Activated naive CD4-positive, alpha-beta T cell treated with anti-CD3 and anti-CD28 coated beads for 36 hours (primary cell): ENCODE data around the gene RHEBL1. TPM values are rescaled to one million over a fixed set of nuclear protein-coding genes. Genes with fewer than 3 reads are reported as not detected.

ENCODE experiments used
- CTCF ChIA-PET: fragments of 350-600 bp; sonication (Branson Sonifier 250); formaldehyde crosslinking; loops from one replicate; lab custom pipeline; 2021; ENCODE audit warnings: antibody characterized with exemption; lab: Charles Lee
- DNase-seq: peaks from one replicate; pipeline ENCODE4 v3.0.0-alpha.2; 2020
- H3K27ac Mint-ChIP-seq: one replicate; pipeline ENCODE4 v1.8.0; 2021; ENCODE audit warnings: mild to moderate bottlenecking, mixed read lengths
- H3K27me3 Mint-ChIP-seq: one replicate; pipeline ENCODE4 v1.8.0; 2021; ENCODE audit warnings: low read depth, mixed read lengths
- H3K36me3 Mint-ChIP-seq: one replicate; pipeline ENCODE4 v1.8.0; 2021; ENCODE audit warnings: low read depth, mixed read lengths
- H3K4me1 Mint-ChIP-seq: one replicate; pipeline ENCODE4 v1.8.0; 2021; ENCODE audit warnings: low read depth, mixed read lengths
- H3K4me3 Mint-ChIP-seq: one replicate; pipeline ENCODE4 v1.8.0; 2021; ENCODE audit warnings: mild to moderate bottlenecking, moderate library complexity, mixed read lengths
- H3K9me3 Mint-ChIP-seq: one replicate; pipeline ENCODE4 v1.8.0; 2021; ENCODE audit warnings: mixed read lengths
- intact Hi-C: fragments of 100-400 bp; cut with micrococcal nuclease; formaldehyde crosslinking; loops from one replicate; pipeline ENCODE4 v1.15.1; 2023
- total RNA-seq, 2 experiments: library from RNA; stranded (reverse); gene quantifications; one replicate each; pipeline ENCODE4 v1.2.3, GENCODE V29; 2021

Gene RHEBL1
- total RNA-seq, 2 experiments from 2014 or later = 11.8 to 15.2 TPM

- no peaks in the 10 kb centered on the region for H3K27me3 Mint-ChIP-seq
- CTCF ChIA-PET = interaction anchor here (1.0 to 1.3 kb wide), 4 partner anchors 11 to 34 kb away, joined by 3 to 4 read pairs (median 3); no protein-coding TSS in a partner anchor
- DNase-seq = no peak
- no peak overlapping the region for H3K4me3 Mint-ChIP-seq
- no peak overlapping the region for H3K27ac Mint-ChIP-seq
- H3K4me1 Mint-ChIP-seq = no peaks in the 10 kb centered on the region
- intact Hi-C loops = no loop called here
- H3K36me3 Mint-ChIP-seq = peaks cover 29% of the 10 kb centered on the region
- no peaks in the 10 kb centered on the region for H3K9me3 Mint-ChIP-seq
Observed at GRCh38 chr12:49031573-49032161, 38.1 kb downstream of the RHEBL1 start.

DNA sequence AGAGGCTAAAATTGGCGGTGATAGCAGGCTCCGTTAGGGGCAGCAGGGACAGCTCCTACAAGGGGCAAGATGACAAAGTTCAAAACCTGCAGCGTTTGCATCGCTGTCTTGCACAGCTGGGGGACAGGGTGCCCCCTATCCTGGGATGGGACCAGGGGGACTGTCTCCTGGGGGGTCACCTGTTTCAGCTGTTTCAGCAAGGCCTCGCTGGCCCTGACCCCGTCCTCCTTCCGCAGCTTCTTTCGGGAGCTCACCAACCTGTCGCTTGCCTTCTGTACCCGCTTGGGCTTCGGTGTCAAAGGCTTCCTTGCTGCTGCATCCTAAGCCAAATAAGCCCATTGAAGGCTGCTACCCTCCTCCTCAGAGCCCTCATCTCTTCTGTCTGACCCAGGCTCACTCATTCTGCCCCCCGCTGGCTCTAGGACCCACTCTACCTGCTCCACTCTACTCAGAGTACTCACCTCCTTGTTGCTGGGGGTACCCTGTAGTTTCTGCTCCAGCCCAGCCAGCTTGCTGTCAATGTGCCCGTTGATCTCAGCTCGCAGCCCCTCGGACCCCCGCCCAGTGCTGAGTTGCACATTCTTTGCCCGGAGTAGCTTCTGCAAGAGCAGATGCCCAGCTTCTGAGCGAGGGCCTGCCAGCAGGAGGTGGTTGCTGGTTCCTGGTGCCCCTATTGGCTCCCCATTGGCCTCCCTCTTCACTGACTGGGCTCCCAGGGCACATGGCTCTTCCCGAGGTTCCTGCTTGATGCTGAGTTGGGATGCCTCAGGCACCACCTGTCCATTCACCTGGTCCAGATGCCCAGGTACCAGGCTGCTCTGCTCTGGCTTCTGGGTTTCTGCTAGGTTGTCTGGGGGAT lies 38.8 kb downstream of the RHEBL1 start:
- Mint-ChIP-seq H3K36me3 (peaks cover 29% of the 10 kb centered on the region), H3K9me3 (no peaks in the 10 kb centered on the region), H3K27me3 (no peaks in the 10 kb centered on the region), H3K4me3 (no peak overlapping the region), H3K27ac (no peak overlapping the region), H3K4me1 (no peaks in the 10 kb centered on the region)
- intact Hi-C loops = no loop called here
- CTCF ChIA-PET = interaction anchor here (1.0 to 1.3 kb wide), 5 partner anchors 11 to 99 kb away, joined by 3 read pairs; no protein-coding TSS in a partner anchor
- no peak for DNase-seq

DNA sequence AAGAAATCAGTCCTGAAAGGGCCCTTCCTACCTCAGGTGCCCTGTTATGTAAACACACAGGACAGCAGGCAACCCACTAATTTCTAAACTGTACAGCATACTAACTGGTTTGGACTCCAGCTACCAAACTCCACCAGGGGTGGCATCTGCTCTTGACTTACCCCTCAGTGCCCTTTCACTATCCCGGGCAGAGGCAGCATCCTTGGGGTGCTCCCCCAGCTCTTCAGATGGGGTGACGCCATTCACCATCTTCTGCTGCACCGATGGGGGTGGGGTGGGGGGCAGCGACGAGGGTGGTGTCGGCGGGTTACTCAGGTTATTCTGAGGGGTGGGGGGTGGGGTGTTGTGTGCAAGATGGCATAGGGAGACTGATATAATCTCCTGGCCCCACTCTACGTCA lies 39.7 kb downstream of the RHEBL1 start:
- Mint-ChIP-seq H3K4me1 (no peaks in the 10 kb centered on the region), H3K27me3 (no peaks in the 10 kb centered on the region), H3K9me3 (no peaks in the 10 kb centered on the region), H3K27ac (no peak overlapping the region), H3K4me3 (no peak overlapping the region), H3K36me3 (peaks cover 31% of the 10 kb centered on the region)
- intact Hi-C loops = no loop called here
- CTCF ChIA-PET = interaction anchor here (0.6 to 1.3 kb wide), 5 partner anchors 11 to 100 kb away, joined by 3 to 9 read pairs (median 3); no protein-coding TSS in a partner anchor
- DNase-seq = no peak

- H3K36me3 Mint-ChIP-seq = peaks cover 33% of the 10 kb centered on the region
- no peaks in the 10 kb centered on the region for H3K27me3 Mint-ChIP-seq
- no peaks in the 10 kb centered on the region for H3K9me3 Mint-ChIP-seq
- no peak overlapping the region for H3K27ac Mint-ChIP-seq
- no peak overlapping the region for H3K4me3 Mint-ChIP-seq
- H3K4me1 Mint-ChIP-seq = no peaks in the 10 kb centered on the region
- no peak for DNase-seq
- intact Hi-C loops = no loop called here
- CTCF ChIA-PET = interaction anchor here (0.5 to 1.3 kb wide), 4 partner anchors 15 to 117 kb away, joined by 3 to 9 read pairs (median 4); no protein-coding TSS in a partner anchor
Observed at GRCh38 chr12:49028666-49029275, 41.0 kb downstream of the RHEBL1 start.

- Mint-ChIP-seq H3K4me3 (no peak overlapping the region), H3K27me3 (no peaks in the 10 kb centered on the region), H3K4me1 (no peaks in the 10 kb centered on the region), H3K27ac (peak overlapping the region; percentile 13), H3K9me3 (no peaks in the 10 kb centered on the region), H3K36me3 (peaks cover 32% of the 10 kb centered on the region)
- intact Hi-C loops = no loop called here
- CTCF ChIA-PET = interaction anchor here (0.5 to 1.2 kb wide), 5 partner anchors 11 to 116 kb away, joined by 3 to 5 read pairs (median 4); no protein-coding TSS in a partner anchor
- no peak for DNase-seq
Observed at GRCh38 chr12:49027846-49028555, 41.8 kb downstream of the RHEBL1 start.

DNA sequence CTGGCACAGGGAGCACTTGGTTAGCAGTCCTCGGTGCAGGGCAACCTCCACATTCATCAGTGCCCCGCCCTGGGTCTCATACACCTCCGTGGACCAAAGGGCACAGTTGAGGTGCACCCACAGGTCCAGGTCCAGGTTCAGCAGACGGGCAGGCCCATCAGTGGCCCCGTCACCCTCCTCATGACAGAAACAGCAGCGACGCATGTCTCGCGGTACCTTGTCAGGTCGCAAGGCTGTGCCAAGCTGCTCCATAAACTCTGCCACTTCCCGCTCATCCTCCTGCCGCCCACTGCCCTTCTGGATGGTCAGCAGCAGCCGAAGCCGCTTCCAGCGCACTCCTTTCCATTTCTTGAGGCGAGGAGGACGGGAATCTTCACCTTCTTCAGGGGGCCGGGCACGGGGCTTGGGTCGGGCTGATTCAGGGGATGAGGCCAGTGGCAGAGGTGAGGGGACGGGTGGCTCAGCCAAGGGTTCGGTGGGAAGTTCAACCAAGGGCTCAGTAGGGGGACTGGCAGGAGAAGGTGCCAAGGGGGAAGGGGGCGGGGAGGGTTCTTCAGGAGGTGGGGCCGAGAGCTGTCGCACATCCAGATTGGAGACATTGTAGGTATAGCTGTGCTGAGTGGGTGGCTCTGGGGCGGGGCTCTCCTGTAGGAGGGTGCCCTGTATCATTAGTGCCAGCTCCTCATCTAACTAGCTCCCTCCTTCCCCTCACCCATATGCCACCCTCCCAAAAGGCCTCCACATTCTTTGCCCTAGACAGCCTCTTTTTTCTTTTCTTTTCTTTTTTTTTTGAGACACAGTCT lies 42.9 kb downstream of the RHEBL1 start:
- Mint-ChIP-seq H3K36me3 (peaks cover 34% of the 10 kb centered on the region), H3K27ac (no peak overlapping the region), H3K4me1 (no peaks in the 10 kb centered on the region), H3K27me3 (no peaks in the 10 kb centered on the region), H3K9me3 (no peaks in the 10 kb centered on the region), H3K4me3 (no peak overlapping the region)
- CTCF ChIA-PET = interaction anchor here (0.6 to 1.2 kb wide), 3 partner anchors 17 to 74 kb away, joined by 3 to 4 read pairs (median 3); no protein-coding TSS in a partner anchor
- intact Hi-C loops = no loop called here
- no peak for DNase-seq

- no peak for DNase-seq
- no peaks in the 10 kb centered on the region for H3K27me3 Mint-ChIP-seq
- intact Hi-C loops = no loop called here
- H3K4me3 Mint-ChIP-seq = no peak overlapping the region
- H3K4me1 Mint-ChIP-seq = no peaks in the 10 kb centered on the region
- H3K27ac Mint-ChIP-seq = no peak overlapping the region
- H3K9me3 Mint-ChIP-seq = no peaks in the 10 kb centered on the region
- H3K36me3 Mint-ChIP-seq = peaks cover 37% of the 10 kb centered on the region
- CTCF ChIA-PET = interaction anchor here (0.9 to 2.1 kb wide), 3 partner anchors 17 to 38 kb away, joined by 3 to 7 read pairs (median 3); no protein-coding TSS in a partner anchor
Observed at GRCh38 chr12:49026101-49026500, 43.7 kb downstream of the RHEBL1 start.

GRCh38 chr12:49025463-49025862 lies 44.3 kb downstream of the RHEBL1 start:
- H3K27me3 Mint-ChIP-seq = no peaks in the 10 kb centered on the region

DNA sequence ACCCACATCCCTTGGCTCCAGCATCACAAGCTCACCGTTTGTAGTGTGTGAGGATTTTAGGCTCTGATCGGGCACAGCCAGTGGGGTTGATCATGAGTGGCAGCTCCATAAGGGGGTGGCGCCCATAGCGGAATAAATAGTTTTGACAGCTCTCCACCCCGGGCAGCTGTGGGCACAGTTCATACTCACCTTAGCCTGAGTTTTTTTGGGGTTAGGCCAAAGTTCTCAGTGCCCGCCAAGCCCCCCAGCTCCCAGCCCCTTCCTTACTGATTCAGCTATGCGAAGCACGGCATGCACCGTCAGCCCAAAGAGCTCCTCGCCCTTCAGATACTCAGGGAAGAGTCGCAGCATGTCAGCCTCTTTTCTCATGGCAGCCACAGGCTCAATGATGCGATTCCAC lies 45.2 kb downstream of the RHEBL1 start:
- H3K27me3 Mint-ChIP-seq = no peaks in the 10 kb centered on the region
- peaks cover 33% of the 10 kb centered on the region for H3K36me3 Mint-ChIP-seq

More at GRCh38 chr12:49025463-49025862, 44.3 kb downstream of the RHEBL1 start:
- Mint-ChIP-seq H3K27ac (no peak overlapping the region), H3K4me1 (no peaks in the 10 kb centered on the region), H3K9me3 (no peaks in the 10 kb centered on the region), H3K36me3 (peaks cover 34% of the 10 kb centered on the region), H3K4me3 (no peak overlapping the region)
- CTCF ChIA-PET = interaction anchor here (0.9 to 2.1 kb wide), 2 partner anchors 18 to 34 kb away, joined by 3 to 7 read pairs; no protein-coding TSS in a partner anchor
- intact Hi-C loops = no loop called here
- DNase-seq = no peak

DNA sequence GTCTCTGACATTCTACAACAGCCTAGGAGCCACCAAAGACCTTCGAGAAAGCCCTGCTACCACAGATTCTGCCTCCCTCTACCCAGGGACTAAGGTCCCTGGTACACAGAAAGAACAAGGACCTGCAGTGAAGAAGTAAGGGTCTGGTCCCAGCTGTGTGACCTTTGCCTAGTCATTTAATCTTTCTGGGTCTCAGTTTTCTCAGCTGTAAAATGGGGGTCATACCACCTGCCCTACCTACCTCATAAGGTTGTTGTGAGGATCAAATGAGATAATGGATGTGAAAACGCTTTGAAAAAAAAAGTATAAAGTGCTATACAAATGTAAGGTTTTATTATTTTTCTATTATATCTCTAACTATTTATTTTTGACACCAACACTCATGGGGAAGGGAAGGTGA lies 46.0 kb downstream of the RHEBL1 start:
- intact Hi-C loops = no loop called here
- peaks cover 34% of the 10 kb centered on the region for H3K36me3 Mint-ChIP-seq
- H3K4me1 Mint-ChIP-seq = peaks cover 10% of the 10 kb centered on the region
- H3K9me3 Mint-ChIP-seq = no peaks in the 10 kb centered on the region
- CTCF ChIA-PET = interaction anchor here (1.1 kb wide), 1 partner anchor 36 kb away, joined by 6 read pairs; no protein-coding TSS in a partner anchor
- DNase-seq = no peak
- no peak overlapping the region for H3K27ac Mint-ChIP-seq
- H3K4me3 Mint-ChIP-seq = no peak overlapping the region
- no peaks in the 10 kb centered on the region for H3K27me3 Mint-ChIP-seq

More for the DNA sequence above, 45.2 kb downstream of the RHEBL1 start:
- CTCF ChIA-PET = interaction anchor here (2.1 kb wide), 1 partner anchor 19 kb away, joined by 7 read pairs; no protein-coding TSS in a partner anchor
- H3K4me3 Mint-ChIP-seq = no peak overlapping the region
- H3K4me1 Mint-ChIP-seq = peaks cover 5% of the 10 kb centered on the region
- H3K27ac Mint-ChIP-seq = no peak overlapping the region
- DNase-seq = no peak
- intact Hi-C loops = no loop called here
- H3K9me3 Mint-ChIP-seq = no peaks in the 10 kb centered on the region
